Measurements from ENCODE around the gene RANBP6. TPM values are rescaled to one million over a fixed set of nuclear protein-coding genes. Genes with fewer than 3 reads are reported as not detected.

The RANBP6 gene
- total RNA-seq, 1 experiment from 2014 or later: 20.1 TPM

GRCh38 chr9:6047020-6047419 lies 31.6 kb upstream of the RANBP6 start:
- Histone ChIP-seq H3K27me3 (replicated peaks; ENCODE audit: insufficient read depth, low read depth, low read length, poor library complexity) (no peaks in the 10 kb centered on the region), H3K9me3 (ENCODE audit: low read depth, low read length, poor library complexity, severe bottlenecking) (no peaks in the 10 kb centered on the region), H3K27ac (ENCODE audit: low read depth, low read length, poor library complexity, severe bottlenecking) (no peak overlapping the region), H3K4me3 (ENCODE audit: low read depth, low read length, poor library complexity, severe bottlenecking) (no peak overlapping the region), H3K4me1 (ENCODE audit: insufficient read depth, low read length, poor library complexity, severe bottlenecking) (no peaks in the 10 kb centered on the region), H3K36me3 (ENCODE audit: insufficient read depth, low read length, poor library complexity, severe bottlenecking) (no peaks in the 10 kb centered on the region)
- CTCF ChIA-PET: no interaction called here
- DNase-seq (ENCODE audit: low spot score): no peak
- POLR2A ChIA-PET (ENCODE audit: low non-redundant PET): no interaction called here
- intact Hi-C loops (cut with micrococcal nuclease; ENCODE audit: unreplicated experiment): no loop called here
- TF ChIP-seq EZH2 (IDR thresholded peaks at IDR 0.05; ENCODE audit: borderline replicate concordance, low read depth, low read length, poor library complexity, severe bottlenecking): no peak
- BruUV-seq (replicated peaks): no TSS peak

GRCh38 chr9:6045364-6045763 lies 29.9 kb upstream of the RANBP6 start:
- no peaks in the 10 kb centered on the region for H3K4me1 ChIP-seq (ENCODE audit: insufficient read depth, low read length, poor library complexity, severe bottlenecking)
- ChIA-PET POLR2A (ENCODE audit: low non-redundant PET) (no interaction called here), CTCF (interaction anchor here (1.0 kb wide), 1 partner anchor 9 kb away, joined by 3 read pairs; no protein-coding TSS in a partner anchor)
- intact Hi-C loops (cut with micrococcal nuclease; ENCODE audit: unreplicated experiment): no loop called here
- no peaks in the 10 kb centered on the region for H3K9me3 ChIP-seq (ENCODE audit: low read depth, low read length, poor library complexity, severe bottlenecking)
- no peak overlapping the region for H3K27ac ChIP-seq (ENCODE audit: low read depth, low read length, poor library complexity, severe bottlenecking)
- no peaks in the 10 kb centered on the region for H3K27me3 ChIP-seq (replicated peaks; ENCODE audit: insufficient read depth, low read depth, low read length, poor library complexity)
- BruUV-seq (replicated peaks): no TSS peak
- no peak for DNase-seq (ENCODE audit: low spot score)
- TF ChIP-seq EZH2 (IDR thresholded peaks at IDR 0.05; ENCODE audit: borderline replicate concordance, low read depth, low read length, poor library complexity, severe bottlenecking): no peak
- no peak overlapping the region for H3K4me3 ChIP-seq (ENCODE audit: low read depth, low read length, poor library complexity, severe bottlenecking)
- H3K36me3 ChIP-seq (ENCODE audit: insufficient read depth, low read length, poor library complexity, severe bottlenecking): no peaks in the 10 kb centered on the region

DNA sequence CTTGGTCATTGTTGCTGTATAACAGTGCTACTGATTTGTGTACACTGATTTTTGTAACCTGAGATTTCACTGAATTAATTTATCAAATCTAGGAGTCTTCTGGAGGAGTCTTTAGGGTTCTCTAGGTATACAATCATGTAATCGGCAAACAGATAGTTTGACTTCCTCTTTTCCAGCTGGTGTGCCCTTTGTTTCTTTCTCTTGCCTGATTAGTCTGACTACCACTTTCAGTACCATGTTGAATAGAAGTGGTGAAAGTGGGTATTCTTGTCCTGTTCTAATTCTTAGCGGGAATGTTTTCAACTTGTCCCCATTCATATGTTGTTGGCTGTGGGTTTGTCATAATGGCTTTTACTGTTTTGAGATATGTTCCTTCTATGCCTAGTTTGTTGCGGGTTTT lies 24.7 kb upstream of the RANBP6 start:
- no TSS peak for BruUV-seq (replicated peaks)
- Histone ChIP-seq H3K36me3 (ENCODE audit: insufficient read depth, low read length, poor library complexity, severe bottlenecking) (no peaks in the 10 kb centered on the region), H3K4me3 (ENCODE audit: low read depth, low read length, poor library complexity, severe bottlenecking) (no peak overlapping the region), H3K27me3 (replicated peaks; ENCODE audit: insufficient read depth, low read depth, low read length, poor library complexity) (no peaks in the 10 kb centered on the region), H3K4me1 (ENCODE audit: insufficient read depth, low read length, poor library complexity, severe bottlenecking) (no peaks in the 10 kb centered on the region), H3K9me3 (ENCODE audit: low read depth, low read length, poor library complexity, severe bottlenecking) (no peaks in the 10 kb centered on the region), H3K27ac (ENCODE audit: low read depth, low read length, poor library complexity, severe bottlenecking) (no peak overlapping the region)
- TF ChIP-seq EZH2 (IDR thresholded peaks at IDR 0.05; ENCODE audit: borderline replicate concordance, low read depth, low read length, poor library complexity, severe bottlenecking) (no peak), CTCF (conservative IDR thresholded peaks at IDR 0.05; ENCODE audit: low read depth, low read length) (no peak)
- intact Hi-C loops (cut with micrococcal nuclease; ENCODE audit: unreplicated experiment): no loop called here
- POLR2A ChIA-PET (ENCODE audit: low non-redundant PET): no interaction called here
- CTCF ChIA-PET: no interaction called here
- DNase-seq (ENCODE audit: low spot score): no peak

GRCh38 chr9:6036391-6036790 lies 21.0 kb upstream of the RANBP6 start:
- no TSS peak for BruUV-seq (replicated peaks)
- H3K27ac ChIP-seq (ENCODE audit: low read depth, low read length, poor library complexity, severe bottlenecking): no peak overlapping the region
- intact Hi-C loops (cut with micrococcal nuclease; ENCODE audit: unreplicated experiment): no loop called here
- TF ChIP-seq CTCF (conservative IDR thresholded peaks at IDR 0.05; ENCODE audit: low read depth, low read length) (no peak), EZH2 (IDR thresholded peaks at IDR 0.05; ENCODE audit: borderline replicate concordance, low read depth, low read length, poor library complexity, severe bottlenecking) (no peak)
- ChIA-PET POLR2A (ENCODE audit: low non-redundant PET) (no interaction called here), CTCF (no interaction called here)
- H3K4me1 ChIP-seq (ENCODE audit: insufficient read depth, low read length, poor library complexity, severe bottlenecking): no peaks in the 10 kb centered on the region
- H3K9me3 ChIP-seq (ENCODE audit: low read depth, low read length, poor library complexity, severe bottlenecking): no peaks in the 10 kb centered on the region
- H3K27me3 ChIP-seq (replicated peaks; ENCODE audit: insufficient read depth, low read depth, low read length, poor library complexity): peaks cover under 1% of the 10 kb centered on the region
- no peak for DNase-seq (ENCODE audit: low spot score)
- no peaks in the 10 kb centered on the region for H3K36me3 ChIP-seq (ENCODE audit: insufficient read depth, low read length, poor library complexity, severe bottlenecking)
- no peak overlapping the region for H3K4me3 ChIP-seq (ENCODE audit: low read depth, low read length, poor library complexity, severe bottlenecking)
